ENCODE data around the gene HLA-DPB1.

HLA-DPB1 gene

GRCh38 chr6:33132081-33132524 is 56.3 kb downstream of the HLA-DPB1 start:
- no peak overlapping the region for H3K27ac ChIP-seq
- H3K4me3 ChIP-seq (ENCODE audit: low read depth, low read length) = no peak overlapping the region
- no peaks in the 10 kb centered on the region for H3K36me3 ChIP-seq (replicated peaks)
- in situ Hi-C loops (cut with HindIII; ENCODE audit: low pct_ligation_motif_present, low sequenced_read_pairs) = no loop called here
- no peak for TF ChIP-seq CTCF (IDR thresholded peaks at IDR 0.05; ENCODE audit: low read depth, low read length, missing control alignments)
- peaks cover 14% of the 10 kb centered on the region for H3K27me3 ChIP-seq (replicated peaks)
- DNase-seq = no peak

GRCh38 chr6:33136310-33136900 is 60.6 kb downstream of the HLA-DPB1 start:
- in situ Hi-C loops (cut with HindIII; ENCODE audit: low pct_ligation_motif_present, low sequenced_read_pairs) = no loop called here
- DNase-seq = no peak
- Histone ChIP-seq H3K4me3 (ENCODE audit: low read depth, low read length) (no peak overlapping the region), H3K27me3 (replicated peaks) (peaks cover 7% of the 10 kb centered on the region), H3K27ac (no peak overlapping the region), H3K36me3 (replicated peaks) (no peaks in the 10 kb centered on the region)
- no peak for TF ChIP-seq CTCF (IDR thresholded peaks at IDR 0.05; ENCODE audit: low read depth, low read length, missing control alignments)

Data from brain microvascular endothelial cell (primary cell).